SU-DHL-6 (cell line): Measurements from ENCODE around the gene SUSD4.

Source experiments
- CTCF ChIP-seq: fragments of 200-600 bp; sonication (generic); IDR thresholded peaks from one replicate; pipeline ENCODE4 v1.5.1; 2017; ENCODE audit warnings: antibody characterized with exemption, mild to moderate bottlenecking, low read length, moderate library complexity; ENCODE audit not compliant: insufficient read depth, poor library complexity, severe bottlenecking
- EZH2phosphoT487 ChIP-seq: fragments of 200-600 bp; sonication (generic), shearing (Covaris generic); conservative IDR thresholded peaks from 2 replicates; pipeline ENCODE4 v1.6.1; 2018; ENCODE audit warnings: mild to moderate bottlenecking, antibody characterized with exemption, low read length, moderate library complexity, mixed read lengths

DNA sequence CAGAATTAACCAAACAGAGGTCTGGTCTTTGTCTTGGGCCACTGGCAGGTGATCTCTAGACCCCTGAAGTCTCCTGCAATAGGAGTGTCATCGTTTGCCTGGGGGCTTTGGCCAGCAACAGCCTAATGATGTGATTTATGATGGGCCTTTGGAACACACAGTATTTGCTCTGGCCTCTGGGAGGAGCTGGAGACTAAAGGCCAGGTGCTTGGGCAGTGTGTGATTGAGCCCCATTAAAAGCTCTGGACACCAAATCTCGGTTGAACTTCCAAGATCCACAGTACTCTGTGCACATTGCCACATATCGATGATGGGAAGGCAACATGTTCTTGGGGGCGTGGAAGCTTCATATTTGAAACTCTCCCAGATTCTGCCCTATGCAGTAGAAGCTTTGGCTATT is 188.9 kb downstream of the SUSD4 start:
- TF ChIP-seq CTCF (no peak), EZH2phosphoT487 (no peak)
